Astrocyte of the spinal cord (primary cell): ENCODE measurements around the gene LAMP1.
A peak's percentile ranks its signal among the peaks of the same experiment; 100 is the strongest.
"Not testable (repeated sequence)": the region's sequence is repeated elsewhere in the genome, so short reads cannot be mapped to it uniquely, and the experiment has no call there.

Source experiments
- DNase-seq: peaks from one replicate; pipeline ENCODE4 v3.0.0; 2011; ENCODE audit warnings: low read depth, low spot score
- H3K4me3 ChIP-seq: 2 replicates; pipeline ENCODE4 v1.5.1; 2011; ENCODE audit warnings: low read depth, mild to moderate bottlenecking, low read length, moderate library complexity
- CTCF ChIP-seq: IDR thresholded peaks from 2 replicates; pipeline ENCODE4 v1.5.1; 2012; ENCODE audit warnings: low read depth, mild to moderate bottlenecking, low read length, inconsistent platforms
- in situ Hi-C: cut with HindIII; loops from 2 replicates; pipeline ENCODE4 v1.10.0; 2017; ENCODE audit warnings: low sequenced_read_pairs

Gene LAMP1, protein sequence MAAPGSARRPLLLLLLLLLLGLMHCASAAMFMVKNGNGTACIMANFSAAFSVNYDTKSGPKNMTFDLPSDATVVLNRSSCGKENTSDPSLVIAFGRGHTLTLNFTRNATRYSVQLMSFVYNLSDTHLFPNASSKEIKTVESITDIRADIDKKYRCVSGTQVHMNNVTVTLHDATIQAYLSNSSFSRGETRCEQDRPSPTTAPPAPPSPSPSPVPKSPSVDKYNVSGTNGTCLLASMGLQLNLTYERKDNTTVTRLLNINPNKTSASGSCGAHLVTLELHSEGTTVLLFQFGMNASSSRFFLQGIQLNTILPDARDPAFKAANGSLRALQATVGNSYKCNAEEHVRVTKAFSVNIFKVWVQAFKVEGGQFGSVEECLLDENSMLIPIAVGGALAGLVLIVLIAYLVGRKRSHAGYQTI

GRCh38 chr13:113296823-113297369, at the start of gene LAMP1:
Gene LAMP1, plus strand, starts transcription at chr13:113297239. Its CDS starts 196 bp downstream, at chr13:113297435.
- in situ Hi-C loops, result no loop called here
- no peak for TF ChIP-seq CTCF
- peak within 1 kb of the TSS; percentile 96 for H3K4me3 ChIP-seq
- peak; percentile 99 for DNase-seq

GRCh38 chr13:113252516-113253095, 44.4 kb upstream of the LAMP1 start:
- in situ Hi-C loops, result no loop called here
- no peak overlapping the region for H3K4me3 ChIP-seq
- DNase-seq, result no peak
- TF ChIP-seq CTCF, result no peak

DNA sequence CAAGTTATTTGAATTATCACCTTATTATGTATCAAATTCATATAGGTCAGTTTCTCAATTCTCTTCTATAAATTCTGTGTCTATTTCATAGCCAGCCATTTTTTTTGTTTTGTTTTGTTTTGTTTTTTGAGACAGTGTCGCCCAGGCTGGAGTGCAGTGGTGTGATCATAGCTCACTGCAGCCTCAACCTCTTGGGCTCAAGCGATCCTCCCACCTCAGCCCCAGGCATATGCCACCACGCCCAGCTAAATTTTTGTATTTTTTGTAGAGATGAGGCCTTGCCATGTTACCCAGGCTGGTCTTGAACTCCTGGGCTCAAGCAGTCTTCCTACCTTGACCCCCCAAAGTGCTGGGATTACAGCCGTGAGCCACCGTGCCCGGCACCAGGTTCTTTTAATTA, 39.1 kb upstream of the LAMP1 start:
- H3K4me3 ChIP-seq, in situ Hi-C loops, DNase-seq: not testable (repeated sequence)

- in situ Hi-C loops, result no loop called here
- TF ChIP-seq CTCF, result no peak
- H3K4me3 ChIP-seq, result no peak overlapping the region
- no peak for DNase-seq
Measured at GRCh38 chr13:113258321-113259054, 38.6 kb upstream of the LAMP1 start.

DNA sequence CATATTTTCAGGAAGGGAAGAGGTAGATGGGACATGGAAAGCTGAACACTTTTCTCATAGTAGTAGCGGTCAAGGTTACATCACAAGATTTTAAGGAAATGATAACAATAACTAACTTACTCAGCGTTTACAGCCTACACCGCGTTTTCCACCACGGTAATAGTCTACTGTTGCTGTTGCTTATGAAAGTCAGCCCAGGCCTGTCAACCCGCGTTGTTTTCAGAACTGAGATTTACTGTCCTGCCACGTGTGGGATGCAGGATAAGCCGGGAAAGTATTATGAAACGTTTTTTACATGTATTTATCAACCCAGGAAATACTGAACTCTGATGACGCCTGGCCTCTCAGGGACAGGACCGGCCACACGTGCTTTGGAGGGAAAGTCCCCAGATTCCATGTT, 36.0 kb upstream of the LAMP1 start:
- TF ChIP-seq CTCF, result no peak
- no peak overlapping the region for H3K4me3 ChIP-seq
- DNase-seq, result no peak
- in situ Hi-C loops, result no loop called here

- H3K4me3 ChIP-seq, DNase-seq, in situ Hi-C loops: not testable (repeated sequence)
Measured at GRCh38 chr13:113263016-113263415, 34.0 kb upstream of the LAMP1 start.

DNA sequence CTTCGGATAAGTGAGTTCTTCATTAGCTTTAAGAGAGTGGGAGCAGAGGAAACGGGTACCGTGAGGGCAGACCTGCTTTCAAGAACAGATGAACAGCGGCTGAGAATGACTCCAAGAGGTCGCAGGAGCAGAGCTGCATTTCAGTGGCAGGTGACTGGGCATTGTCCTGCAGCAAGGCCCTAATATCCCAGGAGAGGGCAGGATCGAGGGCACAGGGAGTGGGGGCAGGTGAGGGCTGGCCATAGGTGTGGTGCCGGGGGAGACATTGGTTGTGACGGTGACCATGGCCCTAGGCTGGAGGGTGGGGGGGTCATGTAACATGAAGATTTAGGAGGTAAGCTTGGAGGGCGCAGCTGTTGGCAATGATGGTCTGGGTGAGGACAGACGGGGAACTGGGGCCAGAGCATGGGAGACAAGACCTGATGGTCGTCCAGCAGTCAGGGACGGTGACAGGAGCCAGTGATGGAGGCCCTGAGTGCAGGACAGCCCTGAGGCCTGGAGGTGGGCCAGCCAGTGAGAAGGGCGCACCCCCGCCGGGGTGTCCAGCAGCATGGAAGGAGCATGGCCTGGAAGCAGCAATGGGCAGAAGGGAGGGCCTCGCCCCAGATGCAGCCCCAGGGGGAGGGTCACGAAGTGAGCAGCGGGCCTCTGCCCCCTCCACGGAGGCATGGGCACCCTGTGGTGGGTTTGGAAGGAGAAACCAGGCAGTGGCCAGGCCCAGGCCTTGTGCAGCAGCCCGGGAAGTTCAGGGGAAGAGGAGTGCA, 29.2 kb upstream of the LAMP1 start:
- no peak for TF ChIP-seq CTCF
- H3K4me3 ChIP-seq, result no peak overlapping the region
- in situ Hi-C loops, result no loop called here
- no peak for DNase-seq
